Natural killer cell (primary cell): ENCODE measurements around the gene HBG2. TPM values are rescaled to one million over a fixed set of nuclear protein-coding genes. Genes with fewer than 3 reads are reported as not detected.

ENCODE experiments used
- ATAC-seq, 3 donors: fragments of 150-1000 bp in 2 of 3; fragments of 200-7000 bp in 1 of 3; cut with Tn5 transposase; 1 replicate in 1 of 3; 2 replicates in 2 of 3; pipeline ENCODE4 v1.10.0; 2021; ENCODE audit warnings: mild to moderate bottlenecking in 2 of 3, moderate library complexity in 2 of 3
- DNase-seq, 2 donors: peaks; one replicate each; pipeline versions ENCODE4 v3.0.0 to v3.0.0-alpha.2; 2013 to 2021; ENCODE audit warnings: mixed read lengths in 1 of 2
- H3K27ac ChIP-seq: one replicate; pipeline ENCODE4 v1.5.1; 2013; ENCODE audit warnings: mild to moderate bottlenecking, low read length
- H3K27me3 ChIP-seq: one replicate; pipeline ENCODE4 v1.6.1; 2013; ENCODE audit warnings: low read length; ENCODE audit not compliant: control insufficient read depth, insufficient read depth
- H3K36me3 ChIP-seq: one replicate; pipeline ENCODE4 v1.6.1; 2013; ENCODE audit warnings: low read length; ENCODE audit not compliant: control insufficient read depth, insufficient read depth
- H3K4me1 ChIP-seq: one replicate; pipeline ENCODE4 v1.6.1; 2013; ENCODE audit warnings: low read length; ENCODE audit not compliant: control insufficient read depth, insufficient read depth
- H3K4me3 ChIP-seq: one replicate; pipeline ENCODE4 v1.5.1; 2013; ENCODE audit warnings: low read length
- H3K9me3 ChIP-seq: one replicate; pipeline ENCODE4 v1.6.1; 2013; ENCODE audit warnings: low read length; ENCODE audit not compliant: control insufficient read depth, insufficient read depth
- H3K27ac Mint-ChIP-seq, 2 donors: one replicate each; pipeline ENCODE4 v1.8.0; 2022; ENCODE audit warnings: mild to moderate bottlenecking in 2 of 2, mixed read lengths in 2 of 2, moderate library complexity in 1 of 2
- H3K27me3 Mint-ChIP-seq, 2 donors: one replicate each; pipeline ENCODE4 v1.8.0; 2022; ENCODE audit warnings: low read depth in 2 of 2, mixed read lengths in 2 of 2
- H3K36me3 Mint-ChIP-seq: one replicate; pipeline ENCODE4 v1.8.0; 2022; ENCODE audit warnings: mixed read lengths
- H3K4me1 Mint-ChIP-seq, 2 donors: one replicate each; pipeline ENCODE4 v1.8.0; 2022; ENCODE audit warnings: mixed read lengths in 2 of 2
- H3K4me3 Mint-ChIP-seq: one replicate; pipeline ENCODE4 v1.8.0; 2022; ENCODE audit warnings: mild to moderate bottlenecking, moderate library complexity, mixed read lengths
- H3K9me3 Mint-ChIP-seq, 2 donors: one replicate each; pipeline ENCODE4 v1.8.0; 2022; ENCODE audit warnings: mixed read lengths in 2 of 2
- WGBS: methylation state at CpG from one replicate; pipeline ENCODE4 v1.1.7; 2013; ENCODE audit warnings: missing lambda C conversion rate; ENCODE audit not compliant: insufficient coverage; 5-methylcytosine and 5-hydroxymethylcytosine counted together
- intact Hi-C: fragments of 100-400 bp; cut with micrococcal nuclease; formaldehyde crosslinking; loops from one replicate; pipeline ENCODE4 v1.14.2; 2022
- total RNA-seq, 4 donors: library from RNA; stranded (reverse); fragments of 120-200 nt in 1 of 4; gene quantifications; one replicate each; pipeline versions ENCODE4 v1.2.3 to v1.2.4, GENCODE V29; 2013 to 2022
- TF ChIP-seq, protein P1 (sequence below): fragments of 200-600 bp; IDR thresholded peaks from one replicate; pipeline ENCODE4 v1.8.0; 2022; ENCODE audit warnings: antibody characterized with exemption

The HBG2 gene
- total RNA-seq, 3 donors from 2014 or later (not counting 1 experiment from before 2014, with no cell fraction given), result not detected

DNA sequence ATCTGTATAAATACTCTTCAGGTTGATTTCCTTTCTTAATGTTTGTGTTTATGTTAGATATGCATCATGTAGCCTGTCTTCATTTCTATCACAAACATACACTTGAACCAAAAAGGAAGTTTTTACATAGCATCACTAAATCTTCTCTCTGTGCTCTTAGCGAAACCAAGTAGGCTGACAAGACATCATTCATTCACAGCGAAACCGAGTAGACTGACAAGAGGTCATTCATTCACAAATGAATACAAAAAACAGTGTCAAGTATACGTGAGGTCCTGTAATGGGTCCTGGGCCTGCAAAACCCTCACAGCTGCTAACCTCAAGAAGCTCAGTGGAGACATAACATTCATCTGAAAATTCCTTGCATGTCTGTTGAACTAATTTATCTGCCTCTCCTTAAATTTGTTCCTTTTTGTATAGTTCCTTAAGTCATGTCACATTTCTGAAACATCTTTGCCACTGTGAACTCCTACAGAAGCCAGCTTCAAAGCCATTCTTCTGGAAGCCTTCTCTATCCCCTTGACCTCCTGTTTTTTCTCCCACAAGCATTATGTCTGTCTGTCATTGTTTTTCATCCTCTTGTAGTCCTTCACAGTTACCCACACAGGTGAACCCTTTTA is 25.0 kb upstream of the HBG2 start:
- H3K4me3 Mint-ChIP-seq, result no peak overlapping the region
- no peak for DNase-seq
- H3K4me1 Mint-ChIP-seq, result no peaks in the 10 kb centered on the region
- peaks cover 0 to 2% of the 10 kb centered on the region in 2 donors for H3K9me3 Mint-ChIP-seq
- WGBS, result 87% methylated on average over 4 of the region's 4 CpGs
- no peaks in the 10 kb centered on the region for H3K27me3 Mint-ChIP-seq
- TF ChIP-seq, protein P1, sequence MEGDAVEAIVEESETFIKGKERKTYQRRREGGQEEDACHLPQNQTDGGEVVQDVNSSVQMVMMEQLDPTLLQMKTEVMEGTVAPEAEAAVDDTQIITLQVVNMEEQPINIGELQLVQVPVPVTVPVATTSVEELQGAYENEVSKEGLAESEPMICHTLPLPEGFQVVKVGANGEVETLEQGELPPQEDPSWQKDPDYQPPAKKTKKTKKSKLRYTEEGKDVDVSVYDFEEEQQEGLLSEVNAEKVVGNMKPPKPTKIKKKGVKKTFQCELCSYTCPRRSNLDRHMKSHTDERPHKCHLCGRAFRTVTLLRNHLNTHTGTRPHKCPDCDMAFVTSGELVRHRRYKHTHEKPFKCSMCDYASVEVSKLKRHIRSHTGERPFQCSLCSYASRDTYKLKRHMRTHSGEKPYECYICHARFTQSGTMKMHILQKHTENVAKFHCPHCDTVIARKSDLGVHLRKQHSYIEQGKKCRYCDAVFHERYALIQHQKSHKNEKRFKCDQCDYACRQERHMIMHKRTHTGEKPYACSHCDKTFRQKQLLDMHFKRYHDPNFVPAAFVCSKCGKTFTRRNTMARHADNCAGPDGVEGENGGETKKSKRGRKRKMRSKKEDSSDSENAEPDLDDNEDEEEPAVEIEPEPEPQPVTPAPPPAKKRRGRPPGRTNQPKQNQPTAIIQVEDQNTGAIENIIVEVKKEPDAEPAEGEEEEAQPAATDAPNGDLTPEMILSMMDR, result no peak
- no peaks in the 10 kb centered on the region for H3K4me1 ChIP-seq
- H3K36me3 Mint-ChIP-seq, result no peaks in the 10 kb centered on the region
- no peak overlapping the region for H3K27ac Mint-ChIP-seq
- H3K27ac ChIP-seq, result no peak overlapping the region
- H3K27me3 ChIP-seq, result no peaks in the 10 kb centered on the region
- intact Hi-C loops, result no loop called here
- H3K4me3 ChIP-seq, result no peak overlapping the region
- H3K9me3 ChIP-seq, result no peaks in the 10 kb centered on the region
- no peaks in the 10 kb centered on the region for H3K36me3 ChIP-seq
- ATAC-seq, result no peak

DNA sequence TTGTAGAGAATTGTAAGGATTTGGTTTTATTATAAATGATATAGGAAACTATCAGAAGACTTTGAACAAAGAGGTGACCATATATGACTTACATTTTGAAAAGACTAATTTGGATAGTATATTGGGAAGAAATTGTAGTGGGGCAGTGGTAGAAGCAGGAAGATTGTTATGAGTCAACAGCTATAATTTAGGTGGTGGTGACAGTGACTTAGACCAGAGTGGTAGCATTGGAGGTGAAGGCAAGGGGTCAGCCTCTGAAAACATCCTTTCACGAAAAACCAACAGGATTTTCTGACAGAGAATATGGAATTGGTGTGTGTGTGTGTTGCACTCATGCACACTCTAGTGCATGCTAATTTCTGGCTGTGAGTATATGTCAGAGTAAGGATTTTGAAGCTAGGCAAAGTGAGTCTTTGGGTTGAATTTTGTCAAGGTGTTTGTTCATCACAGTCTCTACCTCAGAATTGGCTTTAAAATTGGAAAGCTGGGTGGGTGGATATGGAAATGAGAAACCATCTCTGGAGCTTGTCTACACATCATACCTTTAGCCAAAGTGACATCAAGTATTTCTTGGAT is 23.3 kb upstream of the HBG2 start:
- no peak overlapping the region for H3K27ac ChIP-seq
- Mint-ChIP-seq H3K27ac (no peak overlapping the region), H3K36me3 (no peaks in the 10 kb centered on the region), H3K4me3 (no peak overlapping the region), H3K4me1 (no peaks in the 10 kb centered on the region), H3K27me3 (no peaks in the 10 kb centered on the region), H3K9me3 (peaks cover 0 to 2% of the 10 kb centered on the region in 2 donors)
- intact Hi-C loops, result no loop called here
- H3K27me3 ChIP-seq, result no peaks in the 10 kb centered on the region
- H3K4me3 ChIP-seq, result no peak overlapping the region
- TF ChIP-seq, protein P1, result no peak
- DNase-seq, result no peak
- WGBS, result 96% methylated on average over 1 of the region's 1 CpG
- no peaks in the 10 kb centered on the region for H3K36me3 ChIP-seq
- no peaks in the 10 kb centered on the region for H3K4me1 ChIP-seq
- ATAC-seq, result no peak
- no peaks in the 10 kb centered on the region for H3K9me3 ChIP-seq

DNA sequence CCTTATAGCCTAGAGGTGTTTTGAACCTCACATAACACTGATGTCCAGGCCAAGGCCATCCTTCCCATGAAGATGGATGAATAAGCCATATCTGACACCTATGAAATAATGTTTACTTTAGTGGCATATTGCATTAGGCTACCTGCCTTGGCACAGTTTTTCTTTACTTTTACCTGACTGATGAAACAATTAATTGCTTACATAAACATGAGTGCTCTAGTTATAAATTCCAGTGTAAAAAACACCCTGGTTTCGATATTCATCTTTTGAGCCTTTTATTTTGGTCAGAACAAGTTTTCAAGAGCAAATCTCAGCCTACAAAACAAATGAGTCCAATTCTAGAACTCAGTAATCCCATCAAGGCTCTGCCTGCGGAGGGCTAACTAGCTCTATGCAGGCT is 22.1 kb upstream of the HBG2 start:
- Mint-ChIP-seq H3K9me3 (no peaks in the 10 kb centered on the region), H3K36me3 (no peaks in the 10 kb centered on the region), H3K27me3 (no peaks in the 10 kb centered on the region)

More for the DNA sequence above, 22.1 kb upstream of the HBG2 start:
- Mint-ChIP-seq H3K27ac (no peak overlapping the region), H3K4me3 (no peak overlapping the region), H3K4me1 (no peaks in the 10 kb centered on the region)
- no peaks in the 10 kb centered on the region for H3K9me3 ChIP-seq
- ATAC-seq, result no peak
- no peak for DNase-seq
- H3K27ac ChIP-seq, result no peak overlapping the region
- intact Hi-C loops, result no loop called here
- no peaks in the 10 kb centered on the region for H3K36me3 ChIP-seq
- TF ChIP-seq, protein P1, result no peak
- WGBS, result 82% methylated on average over 2 of the region's 2 CpGs
- H3K4me3 ChIP-seq, result no peak overlapping the region
- H3K4me1 ChIP-seq, result no peaks in the 10 kb centered on the region
- H3K27me3 ChIP-seq, result no peaks in the 10 kb centered on the region
